Endothelial cell of umbilical vein (primary cell): ENCODE measurements around the gene DHRS12. TPM values are rescaled to one million over a fixed set of nuclear protein-coding genes. Genes with fewer than 3 reads are reported as not detected.

Experiments
- BruUV-seq: library from RNA; stranded (reverse); fragments of 400-500 nt; replicated peaks from 2 replicates; lab custom pipeline; 2021; lab: Mats Ljungman, UMichigan
- CTCF ChIA-PET: fragments of 300-600, 350-600 bp; sonication (Branson Sonifier 250); formaldehyde crosslinking; loops from one replicate; lab custom pipeline; 2021; ENCODE audit warnings: antibody characterized with exemption, inconsistent platforms; lab: Charles Lee
- POLR2A ChIA-PET: fragments of 300-600, 350-600 bp; sonication (Branson Sonifier 250); formaldehyde crosslinking; loops from one replicate; lab custom pipeline; 2021; ENCODE audit warnings: antibody characterized with exemption, inconsistent platforms; lab: Charles Lee
- DNase-seq: peaks from one replicate; pipeline ENCODE4 v3.0.0-alpha.2; 2011; ENCODE audit warnings: low read depth, low spot score
- FAIRE-seq: peaks from 2 replicates; lab custom pipeline; 2011; peaks lifted over from hg19 to GRCh38; lab: Jason Lieb, UNC
- H2AFZ ChIP-seq: 2 replicates; pipeline ENCODE4 v1.6.0; 2012; ENCODE audit warnings: low read depth, low read length, control low read depth, inconsistent platforms
- H3K27ac ChIP-seq: 2 replicates; pipeline ENCODE4 v1.5.1; 2011; ENCODE audit warnings: low read depth, mild to moderate bottlenecking, control low read depth, low read length, moderate library complexity; ENCODE audit not compliant: insufficient read depth
- H3K27me3 ChIP-seq, 2 experiments: 2 replicates each; pipeline versions ENCODE4 v1.6.0 to v1.6.1; 2011; ENCODE audit warnings: low read length in 2 of 2, mixed read lengths in 1 of 2; ENCODE audit not compliant: control insufficient read depth in 2 of 2, insufficient read depth in 2 of 2
- H3K36me3 ChIP-seq, 2 experiments: 2 replicates in 1 of 2; 3 replicates in 1 of 2; pipeline ENCODE4 v1.5.1; 2011; ENCODE audit warnings: low read length in 2 of 2, mild to moderate bottlenecking in 1 of 2, moderate library complexity in 1 of 2; ENCODE audit not compliant: control insufficient read depth in 2 of 2, insufficient read depth in 2 of 2; ENCODE audit errors: extremely low read depth in 1 of 2
- H3K4me1 ChIP-seq: 3 replicates; pipeline ENCODE4 v1.5.1; 2011; ENCODE audit warnings: mild to moderate bottlenecking, low read length; ENCODE audit not compliant: control insufficient read depth, insufficient read depth; ENCODE audit errors: extremely low read depth
- H3K4me2 ChIP-seq: 2 replicates; pipeline ENCODE4 v1.6.1; 2011; ENCODE audit warnings: low read length, control low read depth, mixed read lengths; ENCODE audit not compliant: insufficient read depth
- H3K4me3 ChIP-seq, 3 experiments: fragments of 200-600 bp in 1 of 3; sonication (generic), shearing (Covaris generic) in 1 of 3; replicated peaks in 1 of 3; 2 replicates each; pipeline ENCODE4 v1.5.1; 2011 to 2016; ENCODE audit warnings: control low read depth in 3 of 3, low read length in 3 of 3, mild to moderate bottlenecking in 2 of 3, inconsistent platforms in 1 of 3, low read depth in 1 of 3, moderate library complexity in 1 of 3; ENCODE audit not compliant: insufficient read depth in 1 of 3
- H3K79me2 ChIP-seq: 2 replicates; pipeline ENCODE4 v1.6.0; 2012; ENCODE audit warnings: low read length, inconsistent platforms; ENCODE audit not compliant: control insufficient read depth, insufficient read depth
- H3K9ac ChIP-seq: replicated peaks from 2 replicates; pipeline ENCODE3; 2011; ENCODE audit warnings: low read length, control low read depth; ENCODE audit not compliant: insufficient read depth; ENCODE audit errors: extremely low read depth
- H3K9me1 ChIP-seq: replicated peaks from 3 replicates; pipeline ENCODE4 v1.6.0; 2011; ENCODE audit warnings: mild to moderate bottlenecking, low read length; ENCODE audit not compliant: control insufficient read depth, insufficient read depth; ENCODE audit errors: extremely low read depth
- H3K9me3 ChIP-seq: replicated peaks from 2 replicates; pipeline ENCODE4 v1.5.1; 2012; ENCODE audit warnings: low read length, inconsistent platforms; ENCODE audit not compliant: control insufficient read depth, insufficient read depth
- H4K20me1 ChIP-seq: replicated peaks from 2 replicates; pipeline ENCODE3; 2011; ENCODE audit warnings: mild to moderate bottlenecking, low read length; ENCODE audit not compliant: control insufficient read depth, insufficient read depth; ENCODE audit errors: extremely low read depth
- EZH2 ChIP-seq: IDR thresholded peaks from 2 replicates; pipeline ENCODE4 v1.6.1; 2012; ENCODE audit warnings: borderline replicate concordance, low read depth, mild to moderate bottlenecking, moderate library complexity, low read length, inconsistent platforms; ENCODE audit not compliant: severe bottlenecking
- FOS ChIP-seq: IDR thresholded peaks from 2 replicates; pipeline ENCODE4 v1.6.1; 2011; ENCODE audit warnings: mild to moderate bottlenecking, low read length, moderate library complexity, borderline replicate concordance; ENCODE audit not compliant: insufficient read depth
- GATA2 ChIP-seq: IDR thresholded peaks from 2 replicates; pipeline ENCODE4 v1.7.0; 2011; ENCODE audit warnings: low read depth, mild to moderate bottlenecking, moderate library complexity, mixed read lengths, low read length; ENCODE audit not compliant: insufficient read length, insufficient read depth
- JUN ChIP-seq: IDR thresholded peaks from 2 replicates; pipeline ENCODE4 v1.6.1; 2011; ENCODE audit warnings: borderline replicate concordance, low read depth; ENCODE audit not compliant: insufficient read length, insufficient read depth
- MAX ChIP-seq: IDR thresholded peaks from 2 replicates; pipeline ENCODE4 v1.6.1; 2011; ENCODE audit not compliant: insufficient read depth, insufficient read length
- MYC ChIP-seq: IDR thresholded peaks from one replicate; pipeline ENCODE4 v1.6.1; 2011; ENCODE audit warnings: mild to moderate bottlenecking, low read depth, low read length
- POLR2A ChIP-seq: IDR thresholded peaks from 2 replicates; pipeline ENCODE4 v1.6.1; 2012; ENCODE audit warnings: low read depth, mild to moderate bottlenecking, control low read depth, low read length
- POLR2AphosphoS5 ChIP-seq: IDR thresholded peaks from 2 replicates; pipeline ENCODE4 v1.6.1; 2012; ENCODE audit warnings: low read depth, mild to moderate bottlenecking, control low read depth, low read length, moderate library complexity; ENCODE audit not compliant: insufficient read depth
- dilution Hi-C: fragments of 300-500 bp; cut with MboI; formaldehyde crosslinking; loops from one replicate; pipeline ENCODE4 v1.15.0; 2019; ENCODE audit warnings: low sequenced_read_pairs; ENCODE audit not compliant: extremely low pct_ligation_motif_present
- intact Hi-C: fragments of 100-400 bp; cut with micrococcal nuclease; formaldehyde crosslinking; loops from one replicate; pipeline ENCODE4 v1.10.0; 2022
- polyA plus RNA-seq, 4 experiments: library from polyadenylated mRNA; depleted of rRNA in 3 of 4; stranded (reverse) in 3 of 4; unstranded in 1 of 4; fragments of >200 nt; gene quantifications; 2 replicates each; pipeline versions ENCODE4 v1.2.1 to v1.2.3, GENCODE V29; 2011 to 2012; ENCODE audit warnings: missing spikeins in 1 of 4
- total RNA-seq: library from RNA; stranded (reverse); gene quantifications from 2 replicates; pipeline ENCODE4 v1.2.3, GENCODE V29; 2021
- TF ChIP-seq, protein P1 (sequence below), 2 donors: IDR thresholded peaks; 1 replicate in 1 of 2; 2 replicates in 1 of 2; pipeline ENCODE4 v1.5.1; 2011; ENCODE audit warnings: low read length in 2 of 2, mild to moderate bottlenecking in 2 of 2, moderate library complexity in 2 of 2, control low read depth in 1 of 2, inconsistent platforms in 1 of 2, low read depth in 1 of 2; ENCODE audit not compliant: insufficient read depth in 1 of 2; ENCODE audit errors: extremely low read depth in 1 of 2

DHRS12 gene
- total and polyA plus RNA-seq, 2 donors (not counting 3 experiments of a cell fraction or from before 2014, with no cell fraction given), result 8.9 to 9.1 TPM

DNA sequence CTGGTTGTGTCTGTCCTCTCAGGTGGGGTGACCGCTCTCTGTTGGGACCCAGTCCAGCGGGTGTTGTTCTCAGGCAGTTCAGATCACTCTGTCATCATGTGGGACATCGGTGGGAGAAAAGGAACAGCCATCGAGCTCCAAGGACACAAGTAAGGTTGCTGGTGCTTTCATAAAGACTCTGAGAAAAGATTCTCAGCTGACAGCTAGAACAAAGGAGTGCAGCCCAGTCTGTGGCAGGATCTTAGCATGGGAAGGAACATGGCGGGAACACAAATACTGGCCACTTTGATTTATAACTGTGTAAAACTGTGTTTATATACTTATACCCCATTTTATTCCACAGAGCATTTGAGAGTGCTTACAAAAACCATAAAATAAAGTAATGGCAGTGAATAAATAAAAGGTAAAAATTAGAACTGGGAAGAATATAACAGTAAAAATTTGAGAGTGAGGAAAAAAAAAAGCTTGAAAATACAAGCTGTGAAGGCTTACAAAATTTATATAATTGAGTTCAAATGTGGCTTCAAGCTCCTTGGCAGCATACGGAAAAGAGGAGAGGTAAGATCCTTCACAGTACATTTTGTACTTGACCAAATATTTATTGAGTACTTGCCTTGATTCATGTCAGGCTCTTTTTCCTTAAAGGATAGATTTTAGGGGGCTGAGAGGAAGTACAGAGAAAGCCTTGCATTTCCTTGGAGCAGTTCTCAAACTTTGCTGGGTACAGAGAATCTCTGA lies 64.8 kb downstream of the DHRS12 start:
- H3K9ac ChIP-seq, result no peak overlapping the region
- TF ChIP-seq, protein P1, sequence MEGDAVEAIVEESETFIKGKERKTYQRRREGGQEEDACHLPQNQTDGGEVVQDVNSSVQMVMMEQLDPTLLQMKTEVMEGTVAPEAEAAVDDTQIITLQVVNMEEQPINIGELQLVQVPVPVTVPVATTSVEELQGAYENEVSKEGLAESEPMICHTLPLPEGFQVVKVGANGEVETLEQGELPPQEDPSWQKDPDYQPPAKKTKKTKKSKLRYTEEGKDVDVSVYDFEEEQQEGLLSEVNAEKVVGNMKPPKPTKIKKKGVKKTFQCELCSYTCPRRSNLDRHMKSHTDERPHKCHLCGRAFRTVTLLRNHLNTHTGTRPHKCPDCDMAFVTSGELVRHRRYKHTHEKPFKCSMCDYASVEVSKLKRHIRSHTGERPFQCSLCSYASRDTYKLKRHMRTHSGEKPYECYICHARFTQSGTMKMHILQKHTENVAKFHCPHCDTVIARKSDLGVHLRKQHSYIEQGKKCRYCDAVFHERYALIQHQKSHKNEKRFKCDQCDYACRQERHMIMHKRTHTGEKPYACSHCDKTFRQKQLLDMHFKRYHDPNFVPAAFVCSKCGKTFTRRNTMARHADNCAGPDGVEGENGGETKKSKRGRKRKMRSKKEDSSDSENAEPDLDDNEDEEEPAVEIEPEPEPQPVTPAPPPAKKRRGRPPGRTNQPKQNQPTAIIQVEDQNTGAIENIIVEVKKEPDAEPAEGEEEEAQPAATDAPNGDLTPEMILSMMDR (IDR thresholded peaks at IDR 0.05; ENCODE audit: extremely low read depth in 1 of 2, insufficient read depth in 1 of 2, low read depth in 1 of 2, low read length in 2 of 2), result no peak
- TF ChIP-seq FOS, result no peak
- H2AFZ ChIP-seq, result no peak overlapping the region
- DNase-seq, result no peak
- no peaks in the 10 kb centered on the region for H3K9me3 ChIP-seq
- no peak overlapping the region for H3K27ac ChIP-seq
- CTCF ChIA-PET, result interaction anchor here (0.7 to 1.2 kb wide), 2 partner anchors 25 to 304 kb away, joined by 3 read pairs; no protein-coding TSS in a partner anchor
- no peaks in the 10 kb centered on the region for H3K9me1 ChIP-seq
- H3K4me1 ChIP-seq, result peaks cover 4% of the 10 kb centered on the region
- no peaks in the 10 kb centered on the region for H3K79me2 ChIP-seq
- POLR2A ChIA-PET, result no interaction called here
- no peak overlapping the region for H3K4me2 ChIP-seq
- no peak overlapping the region for H3K4me3 ChIP-seq
- intact Hi-C loops (no loop called here), dilution Hi-C loops (no loop called here)
- BruUV-seq, result no TSS peak
- no peak for FAIRE-seq
- no peaks in the 10 kb centered on the region for H4K20me1 ChIP-seq
- H3K27me3 ChIP-seq, result no peaks in the 10 kb centered on the region
- H3K36me3 ChIP-seq, result no peaks in the 10 kb centered on the region

GRCh38 chr13:51738226-51738905 lies 65.6 kb downstream of the DHRS12 start:
- no peaks in the 10 kb centered on the region for H3K36me3 ChIP-seq
- H4K20me1 ChIP-seq, result no peaks in the 10 kb centered on the region
- H3K9me1 ChIP-seq, result no peaks in the 10 kb centered on the region
- H3K9me3 ChIP-seq, result no peaks in the 10 kb centered on the region
- peaks cover 4% of the 10 kb centered on the region for H3K4me1 ChIP-seq
- TF ChIP-seq, protein P1 (IDR thresholded peaks at IDR 0.05; ENCODE audit: extremely low read depth in 1 of 2, insufficient read depth in 1 of 2, low read depth in 1 of 2, low read length in 2 of 2), result no peak
- TF ChIP-seq GATA2, result no peak
- no peak for TF ChIP-seq MAX
- no peak for TF ChIP-seq FOS
- TF ChIP-seq MYC, result no peak
- TF ChIP-seq POLR2A, result no peak
- no peak for TF ChIP-seq EZH2
- TF ChIP-seq JUN, result no peak
- no peak for TF ChIP-seq POLR2AphosphoS5
- no peaks in the 10 kb centered on the region for H3K27me3 ChIP-seq
- H3K4me3 ChIP-seq, result no peak overlapping the region
- H3K9ac ChIP-seq, result no peak overlapping the region
- DNase-seq (no peak), FAIRE-seq (no peak)
- intact Hi-C loops (no loop called here), dilution Hi-C loops (no loop called here)
- no peak overlapping the region for H3K4me2 ChIP-seq
- H2AFZ ChIP-seq, result no peak overlapping the region
- no peaks in the 10 kb centered on the region for H3K79me2 ChIP-seq
- H3K27ac ChIP-seq, result no peak overlapping the region
- CTCF ChIA-PET, result no interaction called here
- POLR2A ChIA-PET, result no interaction called here
- BruUV-seq, result no TSS peak
